ENCODE data around the gene GUK1.

DNA sequence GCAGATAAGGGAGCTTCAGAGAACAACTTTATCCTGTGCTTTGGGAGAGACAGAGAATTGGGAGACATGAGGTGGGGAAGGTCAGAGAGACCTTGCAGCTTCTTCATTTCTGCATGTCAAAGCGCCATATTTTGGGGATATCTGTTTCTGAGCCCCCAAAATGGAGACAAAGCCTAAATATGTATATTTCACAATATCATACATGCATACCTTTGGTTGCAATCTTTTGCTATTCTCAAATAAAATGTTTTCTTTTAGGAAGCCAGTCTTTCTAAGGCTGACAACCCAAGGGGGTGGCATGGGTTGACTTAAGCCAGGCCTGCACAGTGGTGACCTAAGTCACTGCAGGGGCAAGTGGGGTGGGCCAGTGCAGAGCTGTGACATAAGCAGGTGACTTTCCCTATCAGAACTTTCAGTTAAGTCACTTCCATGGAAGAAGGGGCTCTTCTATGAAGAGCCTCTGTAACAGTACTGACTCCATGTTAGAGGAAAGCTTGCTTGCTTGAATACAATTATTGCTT lies 17.1 kb upstream of the GUK1 start:
- TF ChIP-seq, protein P1, sequence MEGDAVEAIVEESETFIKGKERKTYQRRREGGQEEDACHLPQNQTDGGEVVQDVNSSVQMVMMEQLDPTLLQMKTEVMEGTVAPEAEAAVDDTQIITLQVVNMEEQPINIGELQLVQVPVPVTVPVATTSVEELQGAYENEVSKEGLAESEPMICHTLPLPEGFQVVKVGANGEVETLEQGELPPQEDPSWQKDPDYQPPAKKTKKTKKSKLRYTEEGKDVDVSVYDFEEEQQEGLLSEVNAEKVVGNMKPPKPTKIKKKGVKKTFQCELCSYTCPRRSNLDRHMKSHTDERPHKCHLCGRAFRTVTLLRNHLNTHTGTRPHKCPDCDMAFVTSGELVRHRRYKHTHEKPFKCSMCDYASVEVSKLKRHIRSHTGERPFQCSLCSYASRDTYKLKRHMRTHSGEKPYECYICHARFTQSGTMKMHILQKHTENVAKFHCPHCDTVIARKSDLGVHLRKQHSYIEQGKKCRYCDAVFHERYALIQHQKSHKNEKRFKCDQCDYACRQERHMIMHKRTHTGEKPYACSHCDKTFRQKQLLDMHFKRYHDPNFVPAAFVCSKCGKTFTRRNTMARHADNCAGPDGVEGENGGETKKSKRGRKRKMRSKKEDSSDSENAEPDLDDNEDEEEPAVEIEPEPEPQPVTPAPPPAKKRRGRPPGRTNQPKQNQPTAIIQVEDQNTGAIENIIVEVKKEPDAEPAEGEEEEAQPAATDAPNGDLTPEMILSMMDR (IDR thresholded peaks at IDR 0.05) = no peak
- no peak for TF ChIP-seq POLR2AphosphoS5 (IDR thresholded peaks at IDR 0.05; ENCODE audit: insufficient read depth in 1 of 2, low read depth in 1 of 2)

Data from vagina (tissue), 2 donors.